Measurements from ENCODE around the gene VSTM4.

Gene VSTM4

GRCh38 chr10:48985621-48986158 lies 129.6 kb downstream of the VSTM4 start:
- no peak overlapping the region for H2BK5ac ChIP-seq (ENCODE audit: low read depth, low read length, poor library complexity, severe bottlenecking)
- H3K23ac ChIP-seq (ENCODE audit: low read length in 2 of 2): no peak overlapping the region
- no peak overlapping the region for H3K4me2 ChIP-seq (ENCODE audit: low read length, poor library complexity, severe bottlenecking)
- WGBS: 93% methylated on average over 6 of the region's 7 CpGs
- H2AK5ac ChIP-seq (ENCODE audit: low read length, severe bottlenecking): no peak overlapping the region
- DNase-seq: no peak
- no peak overlapping the region for H3K27ac ChIP-seq (ENCODE audit: low read length, poor library complexity, severe bottlenecking)
- H3K4me3 ChIP-seq (ENCODE audit: insufficient read depth in 1 of 2, low read depth in 1 of 2, low read length in 2 of 2): peak overlapping the region in 1 of 2 experiments; percentile 24
- H2BK12ac ChIP-seq (ENCODE audit: low read length in 2 of 2): no peak overlapping the region
- H3K4ac ChIP-seq (ENCODE audit: low read depth in 1 of 2, low read length in 2 of 2): no peak overlapping the region
- H3K4me1 ChIP-seq (ENCODE audit: control insufficient read depth, insufficient read depth, low read depth, low read length): no peaks in the 10 kb centered on the region
- no peak overlapping the region for H2AFZ ChIP-seq (ENCODE audit: low read depth, low read length)
- no peaks in the 10 kb centered on the region for H3K9me3 ChIP-seq (ENCODE audit: control insufficient read depth, low read length)
- no peak overlapping the region for H3K18ac ChIP-seq (ENCODE audit: low read depth in 1 of 2, low read length in 2 of 2)
- no peak overlapping the region for H3K9ac ChIP-seq (ENCODE audit: low read length)
- no peaks in the 10 kb centered on the region for H3K36me3 ChIP-seq (ENCODE audit: control insufficient read depth in 1 of 2, insufficient read depth in 2 of 2, low read depth in 1 of 2, low read length in 2 of 2)
- no peak overlapping the region for H4K91ac ChIP-seq (ENCODE audit: low read length)
- H4K8ac ChIP-seq (ENCODE audit: low read length): no peak overlapping the region
- no peaks in the 10 kb centered on the region for H3K79me1 ChIP-seq (replicated peaks; ENCODE audit: low read length, poor library complexity, severe bottlenecking)
- H2BK120ac ChIP-seq (ENCODE audit: low read depth, low read length): no peak overlapping the region
- no peak overlapping the region for H2BK15ac ChIP-seq (ENCODE audit: low read depth, poor library complexity, severe bottlenecking)
- peaks cover 16 to 27% of the 10 kb centered on the region in 2 experiments for H3K27me3 ChIP-seq (ENCODE audit: control insufficient read depth in 1 of 2, insufficient read depth in 1 of 2, low read length in 2 of 2)
- H3K14ac ChIP-seq (ENCODE audit: low read length in 2 of 2): no peak overlapping the region

GRCh38 chr10:48983648-48984351 lies 131.5 kb downstream of the VSTM4 start:
- Histone ChIP-seq H2AK5ac (ENCODE audit: low read length, severe bottlenecking) (no peak overlapping the region), H3K18ac (ENCODE audit: low read depth in 1 of 2, low read length in 2 of 2) (no peak overlapping the region), H2BK5ac (ENCODE audit: low read depth, low read length, poor library complexity, severe bottlenecking) (no peak overlapping the region), H4K8ac (ENCODE audit: low read length) (no peak overlapping the region), H3K4me3 (ENCODE audit: insufficient read depth in 1 of 2, low read depth in 1 of 2, low read length in 2 of 2) (no peak overlapping the region), H4K91ac (ENCODE audit: low read length) (no peak overlapping the region), H2BK12ac (ENCODE audit: low read length in 2 of 2) (no peak overlapping the region), H3K9me3 (ENCODE audit: control insufficient read depth, low read length) (no peaks in the 10 kb centered on the region), H3K9ac (ENCODE audit: low read length) (no peak overlapping the region), H2BK120ac (ENCODE audit: low read depth, low read length) (no peak overlapping the region), H3K23ac (ENCODE audit: low read length in 2 of 2) (no peak overlapping the region), H2BK15ac (ENCODE audit: low read depth, poor library complexity, severe bottlenecking) (no peak overlapping the region), H3K4ac (ENCODE audit: low read depth in 1 of 2, low read length in 2 of 2) (no peak overlapping the region), H2AFZ (ENCODE audit: low read depth, low read length) (no peak overlapping the region), H3K36me3 (ENCODE audit: control insufficient read depth in 1 of 2, insufficient read depth in 2 of 2, low read depth in 1 of 2, low read length in 2 of 2) (no peaks in the 10 kb centered on the region), H3K4me1 (ENCODE audit: control insufficient read depth, insufficient read depth, low read depth, low read length) (no peaks in the 10 kb centered on the region), H3K27ac (ENCODE audit: low read length, poor library complexity, severe bottlenecking) (no peak overlapping the region), H3K79me1 (replicated peaks; ENCODE audit: low read length, poor library complexity, severe bottlenecking) (no peaks in the 10 kb centered on the region), H3K14ac (ENCODE audit: low read length in 2 of 2) (no peak overlapping the region), H3K27me3 (ENCODE audit: control insufficient read depth in 1 of 2, insufficient read depth in 1 of 2, low read length in 2 of 2) (peaks cover 11 to 37% of the 10 kb centered on the region in 2 experiments), H3K4me2 (ENCODE audit: low read length, poor library complexity, severe bottlenecking) (no peak overlapping the region)
- DNase-seq: no peak
- WGBS: 6% methylated on average over 4 of the region's 5 CpGs

DNA sequence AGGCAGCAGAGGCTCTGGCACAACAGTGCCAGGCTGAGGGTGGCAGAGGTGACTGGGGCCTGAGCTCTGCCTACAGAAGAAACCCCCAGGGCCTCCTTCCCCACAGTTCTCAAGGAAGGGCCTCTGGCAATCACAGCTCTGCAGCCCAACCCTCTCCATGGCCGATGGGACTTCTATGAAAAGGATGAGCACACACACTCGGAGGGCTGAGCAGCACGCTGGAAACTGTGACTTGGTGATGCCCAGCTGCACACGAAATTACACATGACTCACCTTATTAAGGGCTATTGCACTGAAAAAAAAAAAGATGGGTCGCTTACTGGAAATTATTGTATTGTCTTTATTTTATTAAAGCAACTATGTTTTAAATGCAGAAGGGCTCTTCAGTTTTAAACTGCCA lies 132.7 kb downstream of the VSTM4 start:
- no peak for DNase-seq
- H2BK5ac ChIP-seq (ENCODE audit: low read depth, low read length, poor library complexity, severe bottlenecking): no peak overlapping the region
- no peak overlapping the region for H2AFZ ChIP-seq (ENCODE audit: low read depth, low read length)
- no peak overlapping the region for H2AK5ac ChIP-seq (ENCODE audit: low read length, severe bottlenecking)
- H3K4me3 ChIP-seq (ENCODE audit: insufficient read depth in 1 of 2, low read depth in 1 of 2, low read length in 2 of 2): no peak overlapping the region
- no peak overlapping the region for H3K4me2 ChIP-seq (ENCODE audit: low read length, poor library complexity, severe bottlenecking)
- H3K27ac ChIP-seq (ENCODE audit: low read length, poor library complexity, severe bottlenecking): no peak overlapping the region
- H4K91ac ChIP-seq (ENCODE audit: low read length): no peak overlapping the region
- no peak overlapping the region for H2BK15ac ChIP-seq (ENCODE audit: low read depth, poor library complexity, severe bottlenecking)
- peaks cover 11 to 41% of the 10 kb centered on the region in 2 experiments for H3K27me3 ChIP-seq (ENCODE audit: control insufficient read depth in 1 of 2, insufficient read depth in 1 of 2, low read length in 2 of 2)
- no peak overlapping the region for H3K4ac ChIP-seq (ENCODE audit: low read depth in 1 of 2, low read length in 2 of 2)
- no peaks in the 10 kb centered on the region for H3K9me3 ChIP-seq (ENCODE audit: control insufficient read depth, low read length)
- no peak overlapping the region for H2BK120ac ChIP-seq (ENCODE audit: low read depth, low read length)
- no peak overlapping the region for H3K18ac ChIP-seq (ENCODE audit: low read depth in 1 of 2, low read length in 2 of 2)
- H3K36me3 ChIP-seq (ENCODE audit: control insufficient read depth in 1 of 2, insufficient read depth in 2 of 2, low read depth in 1 of 2, low read length in 2 of 2): no peaks in the 10 kb centered on the region
- H3K23ac ChIP-seq (ENCODE audit: low read length in 2 of 2): no peak overlapping the region
- no peak overlapping the region for H3K9ac ChIP-seq (ENCODE audit: low read length)
- H4K8ac ChIP-seq (ENCODE audit: low read length): no peak overlapping the region
- WGBS: 70% methylated on average over 1 of the region's 5 CpGs
- H3K4me1 ChIP-seq (ENCODE audit: control insufficient read depth, insufficient read depth, low read depth, low read length): no peaks in the 10 kb centered on the region
- H2BK12ac ChIP-seq (ENCODE audit: low read length in 2 of 2): no peak overlapping the region
- H3K14ac ChIP-seq (ENCODE audit: low read length in 2 of 2): no peak overlapping the region
- H3K79me1 ChIP-seq (replicated peaks; ENCODE audit: low read length, poor library complexity, severe bottlenecking): no peaks in the 10 kb centered on the region

DNA sequence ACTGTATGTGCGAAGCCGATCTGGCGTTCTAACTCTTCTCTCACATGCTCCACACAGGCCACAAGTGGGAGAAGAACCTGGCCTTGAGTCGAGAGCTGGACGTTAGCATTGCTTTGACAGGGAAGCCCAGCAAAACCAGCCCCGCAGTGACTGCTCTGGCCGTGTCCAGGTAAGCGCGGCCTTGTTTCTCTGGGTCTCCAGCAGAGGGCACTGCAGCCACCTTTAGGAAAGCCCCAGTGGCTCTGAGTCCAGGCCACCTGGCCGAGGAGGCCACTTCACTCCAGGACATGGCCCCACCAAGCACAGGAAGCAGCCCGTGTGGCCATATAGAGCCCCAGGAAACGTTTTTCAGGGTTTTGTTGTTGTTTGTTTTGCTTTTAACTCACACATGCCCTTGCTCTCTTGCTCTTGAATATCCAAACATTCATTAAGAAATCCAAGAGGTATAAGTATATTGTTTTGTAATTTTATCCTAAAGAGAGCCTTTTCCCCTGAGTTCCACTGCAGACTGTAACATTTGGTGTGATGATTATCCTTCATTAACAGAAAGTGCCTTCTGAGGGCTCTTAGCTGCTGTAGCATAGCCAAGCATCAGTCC lies 133.9 kb downstream of the VSTM4 start:
- H3K4me2 ChIP-seq (ENCODE audit: low read length, poor library complexity, severe bottlenecking): no peak overlapping the region
- no peaks in the 10 kb centered on the region for H3K4me1 ChIP-seq (ENCODE audit: control insufficient read depth, insufficient read depth, low read depth, low read length)
- no peak overlapping the region for H2BK15ac ChIP-seq (ENCODE audit: low read depth, poor library complexity, severe bottlenecking)
- peak; percentile 22 for DNase-seq
- no peak overlapping the region for H2BK5ac ChIP-seq (ENCODE audit: low read depth, low read length, poor library complexity, severe bottlenecking)
- H3K18ac ChIP-seq (ENCODE audit: low read depth in 1 of 2, low read length in 2 of 2): no peak overlapping the region
- H3K79me1 ChIP-seq (replicated peaks; ENCODE audit: low read length, poor library complexity, severe bottlenecking): no peaks in the 10 kb centered on the region
- no peak overlapping the region for H2AK5ac ChIP-seq (ENCODE audit: low read length, severe bottlenecking)
- H3K27me3 ChIP-seq (ENCODE audit: control insufficient read depth in 1 of 2, insufficient read depth in 1 of 2, low read length in 2 of 2): peaks cover 8 to 38% of the 10 kb centered on the region in 2 experiments
- H3K4me3 ChIP-seq (ENCODE audit: insufficient read depth in 1 of 2, low read depth in 1 of 2, low read length in 2 of 2): no peak overlapping the region
- no peak overlapping the region for H2AFZ ChIP-seq (ENCODE audit: low read depth, low read length)
- no peak overlapping the region for H3K9ac ChIP-seq (ENCODE audit: low read length)
- no peaks in the 10 kb centered on the region for H3K36me3 ChIP-seq (ENCODE audit: control insufficient read depth in 1 of 2, insufficient read depth in 2 of 2, low read depth in 1 of 2, low read length in 2 of 2)
- no peak overlapping the region for H2BK120ac ChIP-seq (ENCODE audit: low read depth, low read length)
- no peak overlapping the region for H3K14ac ChIP-seq (ENCODE audit: low read length in 2 of 2)
- no peaks in the 10 kb centered on the region for H3K9me3 ChIP-seq (ENCODE audit: control insufficient read depth, low read length)
- H3K27ac ChIP-seq (ENCODE audit: low read length, poor library complexity, severe bottlenecking): no peak overlapping the region
- no peak overlapping the region for H4K8ac ChIP-seq (ENCODE audit: low read length)
- WGBS: 30% methylated on average over 10 of the region's 12 CpGs
- H4K91ac ChIP-seq (ENCODE audit: low read length): no peak overlapping the region
- no peak overlapping the region for H3K23ac ChIP-seq (ENCODE audit: low read length in 2 of 2)
- no peak overlapping the region for H3K4ac ChIP-seq (ENCODE audit: low read depth in 1 of 2, low read length in 2 of 2)
- no peak overlapping the region for H2BK12ac ChIP-seq (ENCODE audit: low read length in 2 of 2)

All from mesenchymal stem cell (in vitro differentiated cells and primary cell).